Left lung (tissue), 10 donors: ENCODE data around the gene HEMGN. TPM values are rescaled to one million over a fixed set of nuclear protein-coding genes. Genes with fewer than 3 reads are reported as not detected.

Experiments used
- ATAC-seq: fragments of 200-7000 bp; cut with Tn5 transposase; one replicate; pipeline ENCODE4 v1.9.1; 2020; ENCODE audit warnings: moderate library complexity
- DNase-seq, 4 donors: peaks; one replicate each; pipeline ENCODE4 v3.0.0-alpha.2; 2013 to 2020
- H3K27ac ChIP-seq, 2 donors: fragments of 200-600 bp; sonication (generic) in 1 of 2; one replicate each; pipeline versions ENCODE4 v1.5.0 to v1.8.0; 2020 to 2021
- H3K27me3 ChIP-seq, 2 donors: fragments of 200-600 bp; sonication (generic) in 1 of 2; one replicate each; pipeline versions ENCODE4 v1.5.0 to v1.8.0; 2020 to 2021
- H3K36me3 ChIP-seq, 2 donors: fragments of 200-600 bp; sonication (generic) in 1 of 2; one replicate each; pipeline versions ENCODE4 v1.5.0 to v1.8.0; 2020 to 2021
- H3K4me1 ChIP-seq, 2 donors: fragments of 200-600 bp; one replicate each; pipeline ENCODE4 v1.8.0; 2021
- H3K4me3 ChIP-seq, 2 donors: fragments of 200-600 bp; sonication (generic) in 1 of 2; one replicate each; pipeline versions ENCODE4 v1.5.0 to v1.8.0; 2020 to 2021; ENCODE audit warnings: mild to moderate bottlenecking in 1 of 2
- H3K9me3 ChIP-seq, 2 donors: fragments of 200-600 bp; sonication (generic) in 1 of 2; one replicate each; pipeline versions ENCODE4 v1.5.0 to v1.8.0; 2020 to 2021
- intact Hi-C, 2 donors: fragments of 100-400 bp; cut with DNase I; formaldehyde crosslinking; loops; one replicate each; pipeline versions ENCODE4 v1.11.2 to v1.14.2; 2022
- polyA plus RNA-seq, 6 donors: library from polyadenylated mRNA; unstranded; fragments of 120-200 nt; gene quantifications; one replicate each; pipeline ENCODE4 v1.2.1, GENCODE V29; 2013; ENCODE audit not compliant: insufficient read length in 6 of 6
- total RNA-seq, 2 donors: library from RNA; stranded (reverse); fragmentation: NEBNext Ultra II Directional; extraction: Animal tissue kit (Norgen Biotek cat#: 25700); gene quantifications; one replicate each; pipeline ENCODE4 v1.2.1, GENCODE V29; 2021
- TF ChIP-seq, protein P1 (sequence below), 2 donors: fragments of 200-600 bp; sonication (generic) in 1 of 2; IDR thresholded peaks; one replicate each; pipeline versions ENCODE4 v1.5.0 to v1.8.0; 2021; ENCODE audit warnings: antibody characterized with exemption in 2 of 2
- donor health status: DM: no; HTN: yes; CAD: no.
- donor health status: DM: no; HTN: no; CAD: no.

The HEMGN gene
- total and polyA plus RNA-seq, 8 donors = 0.15 to 9.8 (median 4.1) TPM

DNA sequence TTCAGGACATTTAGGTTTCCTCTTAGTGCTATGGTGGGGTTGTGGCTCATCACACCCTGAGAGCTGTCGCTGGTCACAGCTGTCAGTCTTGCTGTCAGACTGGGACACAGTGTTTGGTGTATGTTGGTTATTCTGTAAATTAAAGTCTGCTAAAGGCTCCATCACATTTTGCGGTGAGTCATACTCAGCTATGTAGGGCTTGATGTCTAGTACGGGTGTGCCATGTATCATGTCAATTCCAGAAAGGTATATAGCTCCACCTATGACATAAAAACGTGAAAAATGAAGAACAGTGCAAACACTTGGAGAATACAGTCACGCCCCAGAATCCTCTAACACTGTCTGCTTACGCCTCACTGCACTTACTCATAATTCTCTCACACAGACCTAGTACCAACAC, 27.6 kb downstream of the HEMGN start:
- H3K27me3 ChIP-seq = no peaks in the 10 kb centered on the region
- DNase-seq (no peak), ATAC-seq (no peak)
- peaks cover 0 to 47% of the 10 kb centered on the region in 2 donors for H3K4me1 ChIP-seq
- no peaks in the 10 kb centered on the region for H3K9me3 ChIP-seq
- no peak overlapping the region for H3K4me3 ChIP-seq
- peaks cover 0 to 60% of the 10 kb centered on the region in 2 donors for H3K36me3 ChIP-seq
- TF ChIP-seq, protein P1, sequence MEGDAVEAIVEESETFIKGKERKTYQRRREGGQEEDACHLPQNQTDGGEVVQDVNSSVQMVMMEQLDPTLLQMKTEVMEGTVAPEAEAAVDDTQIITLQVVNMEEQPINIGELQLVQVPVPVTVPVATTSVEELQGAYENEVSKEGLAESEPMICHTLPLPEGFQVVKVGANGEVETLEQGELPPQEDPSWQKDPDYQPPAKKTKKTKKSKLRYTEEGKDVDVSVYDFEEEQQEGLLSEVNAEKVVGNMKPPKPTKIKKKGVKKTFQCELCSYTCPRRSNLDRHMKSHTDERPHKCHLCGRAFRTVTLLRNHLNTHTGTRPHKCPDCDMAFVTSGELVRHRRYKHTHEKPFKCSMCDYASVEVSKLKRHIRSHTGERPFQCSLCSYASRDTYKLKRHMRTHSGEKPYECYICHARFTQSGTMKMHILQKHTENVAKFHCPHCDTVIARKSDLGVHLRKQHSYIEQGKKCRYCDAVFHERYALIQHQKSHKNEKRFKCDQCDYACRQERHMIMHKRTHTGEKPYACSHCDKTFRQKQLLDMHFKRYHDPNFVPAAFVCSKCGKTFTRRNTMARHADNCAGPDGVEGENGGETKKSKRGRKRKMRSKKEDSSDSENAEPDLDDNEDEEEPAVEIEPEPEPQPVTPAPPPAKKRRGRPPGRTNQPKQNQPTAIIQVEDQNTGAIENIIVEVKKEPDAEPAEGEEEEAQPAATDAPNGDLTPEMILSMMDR (IDR thresholded peaks at IDR 0.05) = no peak
- intact Hi-C loops = no loop called here
- peak overlapping the region in 1 of 2 donors; percentile 95 for H3K27ac ChIP-seq

DNA sequence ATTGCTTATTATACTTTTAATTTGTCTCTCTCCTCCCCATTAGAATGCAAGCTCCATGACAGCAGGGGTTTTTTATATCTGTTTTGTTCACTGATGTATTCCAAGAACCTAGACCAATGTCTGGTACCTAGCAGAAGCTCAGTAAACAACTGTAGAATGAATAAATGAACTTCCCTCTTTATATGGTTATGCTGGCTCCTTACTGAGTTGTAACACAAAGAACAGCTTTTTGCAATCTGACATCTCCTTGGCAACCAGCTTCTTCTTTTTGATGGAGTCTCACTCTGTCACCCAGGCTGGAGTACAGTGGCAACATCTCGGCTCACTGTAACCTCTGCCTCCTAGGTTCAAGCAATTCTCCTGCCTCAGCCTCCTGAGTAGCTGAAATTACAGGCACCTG, 29.3 kb downstream of the HEMGN start:
- peaks cover 0 to 53% of the 10 kb centered on the region in 2 donors for H3K4me1 ChIP-seq
- H3K4me3 ChIP-seq = no peak overlapping the region
- DNase-seq = no peak
- peak overlapping the region in 1 of 2 donors; percentile 95 for H3K27ac ChIP-seq
- no peaks in the 10 kb centered on the region for H3K27me3 ChIP-seq
- H3K36me3 ChIP-seq = peaks cover 0 to 47% of the 10 kb centered on the region in 2 donors
- intact Hi-C loops = no loop called here
- ATAC-seq = peak; percentile 48
- no peaks in the 10 kb centered on the region for H3K9me3 ChIP-seq
- TF ChIP-seq, protein P1 (IDR thresholded peaks at IDR 0.05) = no peak

DNA sequence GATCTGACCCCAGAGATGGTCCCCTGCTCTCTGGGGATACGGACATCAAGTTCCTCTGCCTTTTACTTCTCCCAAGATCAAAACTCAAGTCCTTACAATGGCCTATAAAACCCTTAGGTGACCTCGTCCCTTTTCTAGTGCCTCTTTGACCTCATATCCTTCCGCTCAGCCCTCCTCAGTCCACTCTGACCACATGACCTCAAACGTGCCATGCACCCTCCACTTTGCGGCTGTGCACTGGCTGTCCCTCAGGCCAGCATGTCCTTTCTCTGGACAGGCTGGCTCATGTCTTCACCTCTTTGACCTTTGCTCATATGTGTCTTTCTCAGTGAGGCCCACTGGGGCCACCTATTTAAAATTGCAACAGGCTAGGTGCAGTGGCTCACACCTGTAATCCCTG, 30.3 kb downstream of the HEMGN start:
- no peaks in the 10 kb centered on the region for H3K9me3 ChIP-seq
- no peak overlapping the region for H3K4me3 ChIP-seq
- intact Hi-C loops = no loop called here
- peaks cover 0 to 53% of the 10 kb centered on the region in 2 donors for H3K4me1 ChIP-seq
- H3K36me3 ChIP-seq = peaks cover 0 to 42% of the 10 kb centered on the region in 2 donors
- TF ChIP-seq, protein P1 (IDR thresholded peaks at IDR 0.05) = no peak
- no peak for ATAC-seq
- peak in 1 of 4 donors; percentile 75 for DNase-seq
- peak overlapping the region; percentile 16 to 95 for H3K27ac ChIP-seq
- no peaks in the 10 kb centered on the region for H3K27me3 ChIP-seq

DNA sequence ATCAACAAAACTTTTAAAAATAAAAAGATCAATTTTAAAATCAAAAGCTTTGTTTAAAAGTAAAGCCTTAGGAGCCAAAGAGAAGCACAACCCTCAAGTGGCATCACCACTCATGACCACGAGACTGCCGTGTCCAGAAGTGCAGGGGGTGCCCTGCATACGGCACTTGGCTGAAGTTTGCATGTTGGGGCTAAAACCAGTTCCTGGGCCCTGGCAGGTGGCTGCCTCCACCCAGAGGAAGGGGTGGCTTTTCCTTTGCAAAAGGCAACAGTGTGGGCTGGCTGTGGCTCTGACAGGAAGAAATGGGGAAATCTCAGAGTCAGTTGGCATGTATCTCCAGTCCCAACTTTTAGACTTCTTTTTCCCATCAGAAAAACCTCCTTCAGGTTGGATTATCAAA, 30.9 kb downstream of the HEMGN start:
- ATAC-seq (peak; percentile 22), DNase-seq (peak in 2 of 4 donors; percentile 48 to 75)
- intact Hi-C loops = no loop called here
- Histone ChIP-seq H3K27me3 (no peaks in the 10 kb centered on the region), H3K4me1 (peaks cover 0 to 53% of the 10 kb centered on the region in 2 donors), H3K27ac (peak overlapping the region; percentile 16 to 95), H3K9me3 (no peaks in the 10 kb centered on the region), H3K4me3 (no peak overlapping the region), H3K36me3 (peaks cover 0 to 36% of the 10 kb centered on the region in 2 donors)
- TF ChIP-seq, protein P1 (IDR thresholded peaks at IDR 0.05) = no peak

DNA sequence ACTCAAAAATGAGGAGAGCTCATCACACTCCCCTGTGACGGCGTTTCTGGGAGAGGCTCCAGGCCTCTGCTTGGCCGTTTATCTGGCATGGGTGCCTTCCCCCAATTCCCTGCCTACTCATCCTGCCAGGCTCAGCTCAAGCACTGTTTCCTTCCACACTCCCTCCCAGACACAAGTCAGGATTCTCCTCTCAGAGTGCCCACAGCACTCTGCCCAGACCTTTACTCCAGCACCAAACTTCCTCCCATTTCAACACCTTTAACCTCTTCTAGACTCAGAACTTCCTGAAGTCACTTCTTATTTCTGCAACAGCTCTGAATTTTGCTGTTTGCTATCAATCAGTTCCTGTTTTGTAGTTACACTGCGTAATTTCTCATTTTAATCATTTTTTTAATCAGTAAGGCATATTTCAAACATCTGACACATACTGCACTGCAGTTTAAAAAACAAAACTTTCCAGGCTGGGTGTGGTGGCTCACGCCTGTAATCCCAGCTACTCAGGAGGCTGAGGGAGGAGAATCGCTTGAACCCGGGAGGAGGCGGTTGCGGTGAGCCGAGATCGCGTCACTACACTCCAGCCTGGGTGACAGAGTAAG, 31.6 kb downstream of the HEMGN start:
- TF ChIP-seq, protein P1 (IDR thresholded peaks at IDR 0.05) = no peak
- peaks cover 0 to 55% of the 10 kb centered on the region in 2 donors for H3K4me1 ChIP-seq
- no peaks in the 10 kb centered on the region for H3K27me3 ChIP-seq
- ATAC-seq (peak; percentile 62), DNase-seq (no peak)
- no peak overlapping the region for H3K4me3 ChIP-seq
- intact Hi-C loops = no loop called here
- peak overlapping the region; percentile 35 to 95 for H3K27ac ChIP-seq
- peaks cover 0 to 29% of the 10 kb centered on the region in 2 donors for H3K36me3 ChIP-seq
- H3K9me3 ChIP-seq = no peaks in the 10 kb centered on the region
